GM21526 (cell line): Measurements from ENCODE around the gene HIVEP3.
"Not testable (repeated sequence)": the region's sequence is repeated elsewhere in the genome, so short reads cannot be mapped to it uniquely, and the experiment has no call there.

Source experiments
- ATAC-seq: cut with Tn5 transposase; IDR thresholded peaks from one replicate; pipeline ENCODE4 v1.9.1; 2021; ENCODE audit warnings: moderate library complexity; ENCODE audit not compliant: unreplicated experiment, low FRiP score

The HIVEP3 gene

GRCh38 chr1:41918450-41919043 is at the start of gene HIVEP3:
Gene HIVEP3 (minus strand): TSS chr1:41918922.
- no peak for ATAC-seq

DNA sequence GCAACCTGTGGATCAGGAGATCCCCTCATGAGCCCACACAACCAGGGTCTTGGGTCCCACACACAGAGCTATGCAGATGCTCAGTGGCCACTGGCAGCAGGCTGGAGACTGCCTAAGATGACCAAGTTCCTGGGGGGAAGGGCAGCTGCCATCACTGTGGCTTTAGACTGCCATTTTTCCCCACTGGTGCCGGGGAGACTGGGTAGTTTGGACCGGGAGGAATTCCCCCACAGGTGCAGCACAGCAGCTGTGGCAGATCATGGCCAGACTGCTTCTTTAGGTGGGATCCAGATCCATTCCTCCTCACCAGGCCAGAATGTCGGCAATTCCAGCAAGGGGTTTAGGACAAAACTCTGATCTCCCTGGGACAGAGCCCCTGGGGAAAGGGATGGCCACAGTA is 45.7 kb upstream of the HIVEP3 start:
- ATAC-seq: no peak

DNA sequence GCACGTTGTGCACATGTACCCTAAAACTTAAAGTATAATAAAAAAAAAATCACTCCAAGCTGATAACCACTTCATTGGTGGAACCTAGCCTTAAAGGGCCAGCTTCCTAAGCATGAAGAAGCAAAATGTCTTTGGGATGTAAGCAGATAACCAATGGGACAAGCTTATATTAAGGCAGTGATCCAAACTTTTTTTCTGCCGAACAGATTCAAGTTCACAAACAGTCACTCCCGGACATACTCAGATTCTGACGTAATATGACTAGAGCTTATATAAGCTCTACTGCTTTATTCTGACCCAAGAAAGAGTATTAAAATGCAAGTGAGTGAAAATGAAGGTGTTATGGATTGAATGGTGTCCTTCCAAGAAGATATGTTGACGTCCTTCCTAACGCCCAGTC is 44.9 kb upstream of the HIVEP3 start:
- no peak for ATAC-seq

DNA sequence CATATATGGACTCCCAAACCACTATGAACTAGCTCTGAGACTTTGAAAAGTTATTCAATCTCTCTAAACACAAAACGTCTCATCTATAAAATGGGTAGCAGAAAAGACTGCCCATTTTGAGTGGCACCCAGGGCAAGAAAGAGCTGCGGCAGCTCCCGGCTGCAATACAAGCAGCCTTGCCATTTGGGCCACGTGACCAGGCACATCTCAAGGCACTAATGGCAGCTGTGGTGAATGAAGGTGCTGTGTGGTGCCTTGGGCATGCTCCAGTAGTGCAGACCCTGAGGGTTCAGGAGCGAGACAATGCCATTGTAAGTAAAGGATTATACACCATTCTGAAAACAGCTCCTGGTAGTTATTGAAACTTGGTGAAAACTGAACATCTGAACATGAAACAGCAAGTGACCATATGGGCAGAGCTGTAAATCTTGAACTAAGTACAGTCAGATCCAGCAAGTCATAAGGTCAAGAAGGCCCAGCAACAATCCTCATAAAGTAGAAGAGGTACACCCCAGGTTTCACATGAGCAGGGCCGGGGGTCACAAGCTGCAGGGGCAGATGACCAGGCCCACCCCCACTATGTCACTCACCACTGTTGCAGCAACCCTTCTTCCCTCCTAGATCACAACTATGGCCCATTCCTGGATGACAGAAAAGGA is 39.4 kb upstream of the HIVEP3 start:
- ATAC-seq: no peak

- no peak for ATAC-seq
Measured at GRCh38 chr1:41957568-41957967, 38.8 kb upstream of the HIVEP3 start.

DNA sequence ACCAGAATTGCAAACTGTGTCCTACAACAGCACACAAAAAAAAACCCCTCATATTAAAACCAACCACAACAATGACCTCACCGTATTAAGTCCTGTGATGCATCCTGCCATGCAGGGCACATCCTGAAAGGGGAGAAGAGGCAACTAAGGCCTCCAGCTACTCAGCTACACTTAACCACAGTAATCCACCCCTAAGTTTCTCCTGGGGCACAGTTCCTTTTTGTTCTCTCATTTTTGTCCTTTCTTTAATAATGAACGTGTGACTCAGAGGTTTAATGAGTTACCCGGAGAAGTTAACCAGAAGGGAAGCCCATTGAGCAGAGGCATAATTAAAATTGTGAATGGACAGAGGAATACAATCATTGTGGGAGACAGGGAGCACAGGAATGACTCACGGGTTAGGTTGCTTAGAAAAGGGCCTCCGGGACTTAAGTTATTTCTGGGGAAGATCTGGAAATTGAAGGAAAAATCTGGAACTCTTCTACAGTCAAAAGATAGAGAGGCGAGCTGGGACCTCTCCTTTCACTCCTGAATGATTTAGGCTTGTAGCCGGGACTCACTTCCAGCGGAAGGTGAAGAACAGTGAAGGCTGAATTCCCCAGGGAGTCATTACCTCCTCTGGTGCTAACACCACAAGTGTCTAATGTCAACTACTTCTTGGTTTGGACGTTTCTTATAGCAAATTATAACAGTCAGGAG is 36.9 kb upstream of the HIVEP3 start:
- no peak for ATAC-seq

DNA sequence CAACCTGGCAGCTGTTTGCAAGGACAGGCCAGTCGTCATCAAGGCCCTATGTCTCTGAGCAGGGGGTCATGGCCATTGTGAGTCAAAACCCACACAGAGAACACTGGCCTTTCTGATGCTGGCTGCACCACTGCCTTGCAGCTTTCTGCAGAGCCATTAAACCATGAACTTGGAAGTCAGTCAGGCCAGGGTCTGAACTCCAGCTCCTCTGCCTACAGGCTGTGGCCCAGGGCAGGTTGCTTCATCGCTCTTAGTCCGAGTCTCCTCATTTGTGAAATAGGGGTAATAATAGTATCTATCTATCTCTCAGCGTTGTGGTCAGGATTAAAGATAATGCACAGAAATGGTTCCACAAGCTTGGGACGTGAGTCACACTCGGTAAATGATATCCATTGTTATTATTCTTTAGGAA is 35.8 kb upstream of the HIVEP3 start:
- ATAC-seq: no peak

GRCh38 chr1:41953291-41953690 is 34.6 kb upstream of the HIVEP3 start:
- no peak for ATAC-seq

- ATAC-seq: no peak
Measured at GRCh38 chr1:41952208-41952607, 33.5 kb upstream of the HIVEP3 start.

DNA sequence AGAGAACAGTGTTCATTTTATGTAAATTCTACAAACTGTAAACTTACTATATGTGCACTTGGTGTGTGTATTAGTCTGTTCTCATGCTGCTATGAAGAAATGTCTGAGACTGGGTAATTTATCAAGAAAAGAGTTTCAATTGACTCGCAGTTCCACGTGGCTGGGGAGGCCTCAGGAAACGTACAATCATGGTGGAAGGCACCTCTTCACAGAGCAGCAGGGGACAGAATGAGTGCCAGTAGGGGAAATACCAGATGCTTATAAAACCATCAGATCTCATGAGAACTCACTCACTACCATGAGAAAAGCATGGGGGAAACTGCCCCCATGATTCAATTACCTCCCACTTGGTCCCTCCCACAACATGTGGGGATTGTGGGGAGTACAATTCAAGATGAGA is 32.8 kb upstream of the HIVEP3 start:
- not testable (repeated sequence) for ATAC-seq

GRCh38 chr1:41950820-41951219 is 32.1 kb upstream of the HIVEP3 start:
- no peak for ATAC-seq

GRCh38 chr1:41945946-41946345 is 27.2 kb upstream of the HIVEP3 start:
- ATAC-seq: not testable (repeated sequence)

- no peak for ATAC-seq
Measured at GRCh38 chr1:41943717-41944116, 25.0 kb upstream of the HIVEP3 start.

- no peak for ATAC-seq
Measured at GRCh38 chr1:41942278-41942677, 23.6 kb upstream of the HIVEP3 start.

- no peak for ATAC-seq
Measured at GRCh38 chr1:41941381-41941780, 22.7 kb upstream of the HIVEP3 start.

- no peak for ATAC-seq
Measured at GRCh38 chr1:41939194-41939593, 20.5 kb upstream of the HIVEP3 start.

GRCh38 chr1:41936107-41936506 is 17.4 kb upstream of the HIVEP3 start:
- ATAC-seq: no peak

DNA sequence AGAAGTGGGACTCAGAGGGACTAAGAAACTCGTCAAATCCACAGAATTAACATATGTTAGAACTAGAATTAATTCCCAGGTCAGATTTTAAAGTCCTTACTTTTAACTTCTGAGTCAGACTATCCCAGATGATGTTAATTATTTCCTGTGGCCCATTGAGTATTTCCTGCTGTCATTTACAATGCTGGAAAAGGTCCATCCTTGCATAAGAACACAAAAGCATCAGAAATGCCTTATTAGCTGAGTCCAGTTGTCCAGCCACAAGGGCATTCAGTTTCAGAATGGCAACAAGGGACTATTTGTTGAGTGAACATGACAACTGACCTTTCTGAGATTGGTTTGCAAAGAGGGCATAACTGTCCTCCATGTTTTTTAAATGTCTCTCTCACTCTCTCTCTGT is 16.5 kb upstream of the HIVEP3 start:
- ATAC-seq: no peak

- ATAC-seq: no peak
Measured at GRCh38 chr1:41933106-41933505, 14.4 kb upstream of the HIVEP3 start.

- no peak for ATAC-seq
Measured at GRCh38 chr1:41931578-41931977, 12.9 kb upstream of the HIVEP3 start.

GRCh38 chr1:41927118-41927517 is 8.4 kb upstream of the HIVEP3 start:
- ATAC-seq: no peak

- ATAC-seq: no peak
Measured at GRCh38 chr1:41925712-41926111, 7.0 kb upstream of the HIVEP3 start.
